MM.1S (cell line): Measurements from ENCODE around the gene KRT80.

Experiments used
- CTCF ChIP-seq: fragments of 300-600 bp; sonication (generic); IDR thresholded peaks from 2 replicates; pipeline ENCODE4 v1.5.1; 2016; ENCODE audit warnings: antibody characterized with exemption, low read length, mixed read lengths
- EZH2 ChIP-seq: fragments of 300-600 bp; sonication (generic); optimal IDR thresholded peaks from 2 replicates; pipeline ENCODE3; 2017; ENCODE audit warnings: low read depth, mild to moderate bottlenecking, antibody characterized with exemption, low read length, mixed read lengths

GRCh38 chr12:52132754-52133161, 59.1 kb downstream of the KRT80 start:
- TF ChIP-seq EZH2 (no peak), CTCF (no peak)
